Smooth muscle cell (in vitro differentiated cells): Measurements from ENCODE around the gene CCDC122. TPM values are rescaled to one million over a fixed set of nuclear protein-coding genes. Genes with fewer than 3 reads are reported as not detected.

Experiments used
- DNase-seq: peaks from one replicate; lab custom pipeline; 2025; ENCODE audit not compliant: unreplicated experiment; lab: John Stamatoyannopoulos, UW
- H2AFZ ChIP-seq: fragments of 200-600 bp; sonication (generic); 2 replicates; pipeline ENCODE4 v1.6.0; 2016; ENCODE audit warnings: antibody characterized with exemption, low read depth, mild to moderate bottlenecking
- H3F3A ChIP-seq: fragments of 200-600 bp; sonication (generic); 2 replicates; pipeline ENCODE4 v1.6.0; 2017; ENCODE audit warnings: antibody characterized with exemption, low read depth
- H3K27ac ChIP-seq: fragments of 200-600 bp; sonication (generic); 2 replicates; pipeline ENCODE4 v1.5.1; 2016; ENCODE audit warnings: low read depth, mild to moderate bottlenecking
- H3K27me3 ChIP-seq: fragments of 200-600 bp; sonication (generic); 2 replicates; pipeline ENCODE4 v1.6.1; 2016; ENCODE audit warnings: low read depth, mild to moderate bottlenecking
- H3K36me3 ChIP-seq: fragments of 200-600 bp; sonication (generic); 2 replicates; pipeline ENCODE4 v1.5.1; 2016; ENCODE audit warnings: low read depth
- H3K4me1 ChIP-seq: fragments of 200-600 bp; sonication (generic); 2 replicates; pipeline ENCODE4 v1.5.1; 2016; ENCODE audit warnings: low read depth
- H3K4me2 ChIP-seq: fragments of 200-600 bp; sonication (generic); 2 replicates; pipeline ENCODE4 v1.6.0; 2016; ENCODE audit warnings: mild to moderate bottlenecking
- H3K4me3 ChIP-seq: fragments of 200-600 bp; sonication (generic); 2 replicates; pipeline ENCODE4 v1.5.1; 2016; ENCODE audit warnings: mild to moderate bottlenecking
- H3K79me2 ChIP-seq: fragments of 200-600 bp; sonication (generic); 2 replicates; pipeline ENCODE4 v1.6.0; 2016; ENCODE audit warnings: low read depth, mild to moderate bottlenecking
- H3K9ac ChIP-seq: fragments of 200-600 bp; sonication (generic); 2 replicates; pipeline ENCODE4 v1.6.0; 2016; ENCODE audit warnings: low read depth
- H3K9me3 ChIP-seq: fragments of 200-600 bp; sonication (generic); replicated peaks from 2 replicates; pipeline ENCODE4 v1.5.1; 2016; ENCODE audit warnings: low read depth
- H4K20me1 ChIP-seq: fragments of 200-600 bp; sonication (generic); 2 replicates; pipeline ENCODE4 v1.6.0; 2016; ENCODE audit warnings: low read depth
- WGBS: methylation state at CpG from one replicate; pipeline ENCODE4 v1.1.7; 2016; ENCODE audit warnings: low lambda C conversion rate; 5-methylcytosine and 5-hydroxymethylcytosine counted together
- polyA plus RNA-seq: library from polyadenylated mRNA; unstranded; fragments of >200 nt; fragmentation: Nextera tagmentation; extraction: Ambion mirVana; gene quantifications from 2 replicates; pipeline ENCODE4 v1.2.1, GENCODE V29; 2016
- total RNA-seq: library from RNA; depleted of rRNA; stranded (reverse); fragments of >200 nt; gene quantifications from 2 replicates; pipeline ENCODE4 v1.2.3, GENCODE V29; 2014
- TF ChIP-seq, protein P1 (sequence below): fragments of 200-600 bp; sonication (generic); IDR thresholded peaks from 2 replicates; pipeline ENCODE4 v1.5.1; 2017; ENCODE audit warnings: borderline replicate concordance, mild to moderate bottlenecking, antibody characterized with exemption; ENCODE audit not compliant: insufficient read depth, poor library complexity, severe bottlenecking

CCDC122 gene
- total and polyA plus RNA-seq, 2 experiments from 2014 or later: 2.8 to 3.8 TPM

DNA sequence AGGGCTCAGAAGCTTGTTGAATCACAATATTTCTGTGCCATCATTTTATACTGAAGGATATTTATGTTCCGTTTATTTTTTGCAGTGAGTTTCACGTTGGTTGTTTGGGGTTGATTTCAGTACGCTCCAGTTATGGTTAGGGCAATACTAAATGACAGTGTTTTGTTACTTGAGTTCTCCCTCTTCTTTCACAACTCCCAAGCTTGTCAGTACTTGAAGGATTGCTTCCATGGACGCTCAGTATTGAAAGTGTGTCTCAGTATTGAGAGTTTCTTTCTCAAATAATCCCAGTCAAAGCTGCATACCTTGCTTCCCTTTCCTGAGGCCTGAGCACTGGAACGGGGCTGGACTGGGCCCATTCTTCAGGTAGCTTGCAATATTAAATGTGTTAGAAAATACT is 39.1 kb upstream of the CCDC122 start:
- no peaks in the 10 kb centered on the region for H3K36me3 ChIP-seq
- no peaks in the 10 kb centered on the region for H3K4me1 ChIP-seq
- no peak overlapping the region for H3K9ac ChIP-seq
- H3F3A ChIP-seq: no peaks in the 10 kb centered on the region
- H4K20me1 ChIP-seq: no peaks in the 10 kb centered on the region
- no peaks in the 10 kb centered on the region for H3K9me3 ChIP-seq
- DNase-seq: no peak
- H3K27ac ChIP-seq: no peak overlapping the region
- H3K4me2 ChIP-seq: no peak overlapping the region
- WGBS: 82% methylated on average over 5 of the region's 5 CpGs
- H3K27me3 ChIP-seq: no peaks in the 10 kb centered on the region
- no peaks in the 10 kb centered on the region for H3K79me2 ChIP-seq
- no peak overlapping the region for H3K4me3 ChIP-seq
- H2AFZ ChIP-seq: no peak overlapping the region
- TF ChIP-seq, protein P1, sequence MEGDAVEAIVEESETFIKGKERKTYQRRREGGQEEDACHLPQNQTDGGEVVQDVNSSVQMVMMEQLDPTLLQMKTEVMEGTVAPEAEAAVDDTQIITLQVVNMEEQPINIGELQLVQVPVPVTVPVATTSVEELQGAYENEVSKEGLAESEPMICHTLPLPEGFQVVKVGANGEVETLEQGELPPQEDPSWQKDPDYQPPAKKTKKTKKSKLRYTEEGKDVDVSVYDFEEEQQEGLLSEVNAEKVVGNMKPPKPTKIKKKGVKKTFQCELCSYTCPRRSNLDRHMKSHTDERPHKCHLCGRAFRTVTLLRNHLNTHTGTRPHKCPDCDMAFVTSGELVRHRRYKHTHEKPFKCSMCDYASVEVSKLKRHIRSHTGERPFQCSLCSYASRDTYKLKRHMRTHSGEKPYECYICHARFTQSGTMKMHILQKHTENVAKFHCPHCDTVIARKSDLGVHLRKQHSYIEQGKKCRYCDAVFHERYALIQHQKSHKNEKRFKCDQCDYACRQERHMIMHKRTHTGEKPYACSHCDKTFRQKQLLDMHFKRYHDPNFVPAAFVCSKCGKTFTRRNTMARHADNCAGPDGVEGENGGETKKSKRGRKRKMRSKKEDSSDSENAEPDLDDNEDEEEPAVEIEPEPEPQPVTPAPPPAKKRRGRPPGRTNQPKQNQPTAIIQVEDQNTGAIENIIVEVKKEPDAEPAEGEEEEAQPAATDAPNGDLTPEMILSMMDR: no peak

DNA sequence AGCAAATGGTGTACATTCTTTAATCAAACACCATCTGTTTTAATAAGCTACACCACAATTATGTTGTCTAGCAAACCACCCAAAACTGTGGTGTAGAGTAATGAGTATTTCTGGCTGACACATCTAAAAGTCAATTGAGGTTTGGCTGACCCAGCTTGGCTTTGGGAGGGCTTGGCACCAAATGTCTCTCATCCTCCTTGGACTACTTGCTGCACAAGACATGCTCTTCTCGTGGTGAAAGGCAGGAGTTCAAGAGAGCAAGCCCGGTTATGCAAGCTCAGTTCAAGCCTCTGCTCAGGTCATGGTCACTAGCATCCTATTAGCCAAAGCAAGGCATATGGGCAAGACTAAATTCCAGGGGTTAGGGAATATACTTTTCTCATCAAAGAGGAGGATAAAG is 37.3 kb upstream of the CCDC122 start:
- Histone ChIP-seq H3K9ac (no peak overlapping the region), H3K9me3 (no peaks in the 10 kb centered on the region), H3K27ac (no peak overlapping the region), H4K20me1 (no peaks in the 10 kb centered on the region), H3K36me3 (no peaks in the 10 kb centered on the region), H2AFZ (no peak overlapping the region), H3K79me2 (no peaks in the 10 kb centered on the region), H3K4me1 (no peaks in the 10 kb centered on the region), H3K27me3 (no peaks in the 10 kb centered on the region), H3F3A (no peaks in the 10 kb centered on the region), H3K4me2 (no peak overlapping the region), H3K4me3 (no peak overlapping the region)
- DNase-seq: no peak
- TF ChIP-seq, protein P1: no peak
- 57% methylated on average over 2 of the region's 2 CpGs for WGBS

DNA sequence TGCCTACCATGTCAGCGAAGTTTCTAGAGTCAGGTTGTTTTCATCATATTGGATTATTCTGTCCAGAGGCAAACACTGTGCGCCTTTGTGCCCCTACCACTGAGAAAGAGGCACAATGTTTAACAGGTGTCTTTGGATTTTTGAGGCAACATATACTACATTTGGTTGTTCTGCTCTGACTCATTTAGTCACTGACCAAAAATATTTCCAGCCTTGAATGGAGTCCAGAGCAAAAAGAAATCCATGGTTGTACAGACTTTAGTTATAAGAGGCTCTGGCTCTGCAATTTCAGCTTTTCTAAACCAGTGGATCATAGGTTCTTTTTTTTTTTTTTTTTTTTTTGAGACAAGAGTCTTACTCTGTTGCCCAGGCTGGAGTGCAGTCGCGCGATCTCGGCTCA is 35.9 kb upstream of the CCDC122 start:
- Histone ChIP-seq H2AFZ (no peak overlapping the region), H3K27ac (no peak overlapping the region), H3K4me3 (no peak overlapping the region), H3K9ac (no peak overlapping the region), H3K4me1 (no peaks in the 10 kb centered on the region), H3K36me3 (no peaks in the 10 kb centered on the region), H3F3A (no peaks in the 10 kb centered on the region), H3K9me3 (no peaks in the 10 kb centered on the region), H4K20me1 (no peaks in the 10 kb centered on the region), H3K79me2 (no peaks in the 10 kb centered on the region), H3K4me2 (no peak overlapping the region), H3K27me3 (no peaks in the 10 kb centered on the region)
- TF ChIP-seq, protein P1: no peak
- no peak for DNase-seq
- 83% methylated on average over 6 of the region's 6 CpGs for WGBS

DNA sequence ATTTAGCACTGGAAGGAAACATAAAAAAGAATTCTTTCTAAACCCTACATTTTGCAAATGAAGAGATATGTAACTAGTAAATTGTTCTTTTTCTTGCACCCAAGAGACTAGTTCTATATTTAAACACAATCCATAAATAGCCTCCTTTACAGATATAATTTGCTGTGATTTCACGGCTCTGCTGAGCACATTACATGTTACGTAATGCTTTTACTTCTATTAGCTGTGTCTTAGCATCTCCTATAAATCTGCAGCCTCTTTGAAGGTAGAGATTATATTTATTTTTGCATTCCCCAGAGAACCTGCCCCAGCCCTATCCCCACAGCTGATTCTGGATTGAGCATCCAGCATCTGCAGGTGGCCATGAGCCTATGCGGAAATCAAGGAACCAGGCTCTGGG is 32.3 kb upstream of the CCDC122 start:
- no peaks in the 10 kb centered on the region for H3K4me1 ChIP-seq
- no peaks in the 10 kb centered on the region for H3K27me3 ChIP-seq
- H4K20me1 ChIP-seq: no peaks in the 10 kb centered on the region
- H3K4me2 ChIP-seq: no peak overlapping the region
- no peak overlapping the region for H2AFZ ChIP-seq
- H3K36me3 ChIP-seq: no peaks in the 10 kb centered on the region
- no peaks in the 10 kb centered on the region for H3F3A ChIP-seq
- no peak for DNase-seq
- TF ChIP-seq, protein P1: no peak
- no peak overlapping the region for H3K9ac ChIP-seq
- H3K4me3 ChIP-seq: no peak overlapping the region
- no peaks in the 10 kb centered on the region for H3K79me2 ChIP-seq
- H3K27ac ChIP-seq: no peak overlapping the region
- 67% methylated on average over 3 of the region's 3 CpGs for WGBS
- no peaks in the 10 kb centered on the region for H3K9me3 ChIP-seq
